Cerebellar cortex (tissue), 1 donor: Measurements from ENCODE around the gene CD7.

Experiments
- DNase-seq: peaks from one replicate; pipeline ENCODE4 v3.0.0-alpha.2; 2015; ENCODE audit warnings: low spot score

CD7 gene

DNA sequence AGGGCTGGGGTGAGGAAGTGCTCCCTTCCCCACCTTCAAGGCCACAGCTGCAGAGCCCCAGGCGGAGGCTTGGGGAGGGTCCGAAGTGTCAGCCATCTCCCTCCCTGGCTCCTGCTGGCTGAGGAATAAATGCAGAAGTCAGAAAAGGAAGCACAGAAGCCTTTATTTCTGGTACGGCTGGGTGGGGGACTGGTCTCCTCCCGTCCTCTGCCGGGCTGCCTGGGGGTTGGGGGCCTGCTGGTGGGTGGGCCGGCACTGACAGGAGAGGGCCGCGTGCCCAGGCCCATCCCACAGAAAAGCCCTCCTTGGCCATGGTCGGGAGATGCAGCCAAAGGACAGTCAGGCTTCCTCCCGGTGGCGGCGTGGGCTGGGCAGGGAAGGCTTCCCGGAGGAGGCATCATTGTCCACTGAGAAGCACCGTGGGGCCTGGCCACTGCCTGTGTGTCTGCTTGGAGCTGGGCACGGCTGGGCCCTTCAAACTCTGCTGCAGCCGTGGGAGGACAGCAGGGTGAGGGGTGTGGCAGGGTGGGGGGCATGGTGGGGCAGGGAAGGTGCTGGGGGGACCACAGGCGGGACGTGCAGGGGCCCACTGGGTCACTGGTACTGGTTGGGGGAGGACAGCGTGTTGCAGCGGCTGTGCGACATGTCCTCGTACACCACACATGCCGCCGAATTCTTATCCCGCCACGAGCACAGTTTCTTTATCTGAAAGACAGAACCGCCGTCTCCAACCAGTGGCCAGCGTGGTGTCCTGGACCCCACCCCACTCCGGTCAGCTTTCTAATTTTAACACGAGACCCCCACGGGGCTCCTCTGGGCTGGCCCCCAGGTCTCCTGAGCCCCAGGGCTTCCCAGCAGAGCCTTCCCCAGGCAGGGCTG lies 2.4 kb downstream of the CD7 start:
- no peak for DNase-seq

DNA sequence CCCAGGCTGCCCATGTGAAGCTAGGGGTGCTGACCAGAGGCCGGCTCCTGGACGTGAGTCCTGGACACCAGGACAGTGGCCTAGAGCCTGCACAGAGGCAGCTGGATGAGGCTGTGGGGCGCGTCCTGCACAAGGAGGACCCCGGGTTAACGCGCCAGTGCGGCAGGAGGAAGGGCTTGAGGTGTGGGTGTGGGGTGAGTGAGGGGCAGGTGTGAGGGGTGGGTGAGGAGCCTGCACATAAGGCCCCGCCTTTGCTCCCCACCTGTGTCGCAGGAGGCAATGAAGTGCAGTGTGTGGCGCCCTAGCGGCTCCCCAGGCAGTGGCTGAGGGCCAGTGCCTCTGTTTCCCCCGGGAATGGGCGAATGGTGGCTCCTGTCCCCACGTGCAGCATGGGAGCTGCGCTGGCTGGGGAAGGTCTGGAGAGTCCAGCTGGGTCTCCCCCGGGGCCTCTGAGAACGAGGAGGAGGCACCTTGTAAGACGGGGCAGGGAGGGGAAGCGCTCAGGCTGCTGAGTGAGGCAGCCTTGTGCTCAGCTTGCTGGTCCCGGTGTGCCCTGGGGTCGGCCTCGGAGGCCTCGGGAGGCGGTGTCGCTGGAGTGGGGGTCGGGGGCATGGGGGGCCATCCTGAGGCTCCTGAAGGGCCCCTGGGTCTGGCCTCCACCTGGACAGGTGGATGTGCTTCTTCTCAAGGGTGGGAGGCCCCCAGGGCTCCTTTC lies 3.2 kb downstream of the CD7 start:
- DNase-seq: no peak

DNA sequence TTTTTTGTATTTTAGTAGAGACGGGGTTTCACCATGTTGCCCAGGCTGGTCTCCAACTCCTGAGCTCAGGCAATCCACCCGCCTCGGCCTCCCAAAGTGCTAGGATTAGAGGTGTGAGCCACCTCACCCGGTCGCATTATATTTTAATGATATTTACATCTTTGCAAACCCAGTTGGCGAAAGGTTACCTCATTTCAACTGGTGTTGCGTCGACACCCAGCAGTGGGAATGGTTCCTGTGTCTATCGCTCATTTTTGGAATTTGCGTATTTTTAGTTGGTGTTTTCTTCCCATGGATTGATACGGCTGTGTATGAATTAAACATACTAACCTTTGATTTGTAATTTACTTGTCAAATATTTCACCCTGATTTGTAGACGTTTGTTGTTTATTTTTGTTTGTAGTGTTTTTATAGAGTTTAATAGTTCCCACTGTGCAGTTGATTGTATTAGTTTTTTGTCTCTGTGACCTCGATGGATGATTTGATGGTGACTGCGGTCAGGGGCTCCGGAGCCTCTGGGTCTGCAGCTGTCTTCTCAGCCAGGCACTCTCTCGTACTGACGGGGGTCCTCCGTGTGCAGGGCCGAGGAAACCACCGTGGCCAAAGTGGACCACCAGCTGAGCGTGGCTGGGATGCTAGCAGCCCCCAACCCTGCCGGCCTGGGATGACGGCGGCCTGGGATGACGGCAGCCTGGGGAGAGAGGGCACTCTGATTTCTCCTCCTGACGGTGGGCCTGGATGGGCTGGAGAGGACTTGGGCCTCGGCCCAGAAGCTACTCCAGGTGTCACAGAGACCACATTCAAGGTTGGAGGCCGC lies 4.0 kb downstream of the CD7 start:
- DNase-seq: no peak

DNA sequence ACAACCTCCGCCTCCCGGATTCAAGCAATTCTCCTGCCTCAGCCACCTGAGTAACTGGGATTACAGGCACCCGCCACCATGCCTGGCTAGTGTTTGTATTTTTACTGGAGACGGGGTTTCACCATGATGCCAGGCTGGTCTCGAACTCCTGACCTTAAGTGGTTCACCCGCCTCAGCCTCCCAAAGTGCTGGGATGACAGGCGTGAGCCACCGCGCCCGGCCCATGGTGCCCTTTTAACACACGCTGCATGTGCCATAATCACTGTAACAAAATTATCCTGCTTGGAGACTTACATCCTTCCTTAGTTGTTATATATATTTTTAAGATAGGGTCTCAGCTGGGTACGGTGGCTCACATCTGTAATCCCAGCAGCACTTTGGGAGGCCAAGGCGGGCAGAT lies 5.4 kb downstream of the CD7 start:
- DNase-seq: no peak

DNA sequence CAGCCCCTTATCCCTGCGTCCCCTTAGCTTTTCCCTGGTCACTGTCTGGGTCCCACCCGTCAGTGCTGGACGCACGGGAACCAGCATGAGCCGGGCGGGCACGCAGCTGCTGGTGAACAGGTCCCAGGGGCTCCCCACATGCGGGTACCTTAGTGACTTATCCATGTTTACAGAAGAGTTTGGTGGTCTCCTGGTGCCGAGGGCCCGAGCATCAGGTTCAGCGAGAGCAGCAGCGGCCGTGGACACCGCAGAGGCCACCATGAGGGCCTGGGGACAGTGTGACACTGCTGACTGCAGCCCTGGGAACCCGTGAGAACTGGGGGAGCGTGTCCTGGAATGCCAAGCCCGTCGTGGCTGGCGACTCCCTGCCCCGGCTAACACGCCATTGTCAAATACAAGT lies 6.5 kb downstream of the CD7 start:
- DNase-seq: no peak

DNA sequence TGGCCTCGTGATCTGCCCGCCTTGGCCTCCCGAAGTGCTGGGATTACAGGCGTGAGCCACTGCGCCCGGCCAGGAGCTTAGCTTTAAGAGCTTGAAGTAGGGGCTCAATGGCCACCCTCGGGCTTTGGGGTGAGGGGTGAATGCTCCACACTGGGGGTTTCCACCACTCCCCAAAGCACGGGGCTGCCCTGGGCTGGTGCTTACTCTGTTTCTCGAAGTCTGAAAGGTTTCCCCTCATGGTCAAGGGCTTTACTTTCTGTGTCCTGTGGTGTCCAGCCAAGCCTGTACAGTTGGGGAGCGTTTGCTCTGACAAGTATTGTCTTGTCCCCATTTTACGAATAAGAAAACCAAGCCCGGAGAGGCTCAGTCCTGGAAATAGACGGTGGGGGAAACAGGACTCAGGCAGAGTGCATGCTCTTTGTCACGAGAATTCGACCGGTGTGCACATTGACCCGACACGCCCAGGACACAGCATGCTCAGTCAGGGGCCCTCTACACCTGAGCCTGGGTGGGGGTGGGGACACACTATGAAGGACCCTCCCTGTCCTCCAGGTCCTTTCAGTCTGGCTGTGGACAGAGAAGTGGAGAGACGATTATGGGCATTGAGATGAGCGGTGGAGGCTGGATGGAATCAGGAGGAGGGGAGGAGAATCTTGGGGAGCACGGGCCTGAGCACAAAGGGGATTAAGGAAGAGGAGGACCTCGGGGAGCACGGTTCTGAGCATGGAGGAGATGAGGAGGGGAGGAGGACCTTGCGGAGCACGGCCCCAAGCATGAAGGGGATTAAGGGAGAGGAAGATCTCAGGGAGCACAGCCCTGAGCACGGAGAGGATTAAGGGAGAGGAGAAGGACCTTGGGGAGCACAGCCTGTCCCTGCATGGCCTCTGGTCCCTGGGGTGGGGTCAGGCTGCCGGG lies 7.5 kb downstream of the CD7 start:
- no peak for DNase-seq

DNA sequence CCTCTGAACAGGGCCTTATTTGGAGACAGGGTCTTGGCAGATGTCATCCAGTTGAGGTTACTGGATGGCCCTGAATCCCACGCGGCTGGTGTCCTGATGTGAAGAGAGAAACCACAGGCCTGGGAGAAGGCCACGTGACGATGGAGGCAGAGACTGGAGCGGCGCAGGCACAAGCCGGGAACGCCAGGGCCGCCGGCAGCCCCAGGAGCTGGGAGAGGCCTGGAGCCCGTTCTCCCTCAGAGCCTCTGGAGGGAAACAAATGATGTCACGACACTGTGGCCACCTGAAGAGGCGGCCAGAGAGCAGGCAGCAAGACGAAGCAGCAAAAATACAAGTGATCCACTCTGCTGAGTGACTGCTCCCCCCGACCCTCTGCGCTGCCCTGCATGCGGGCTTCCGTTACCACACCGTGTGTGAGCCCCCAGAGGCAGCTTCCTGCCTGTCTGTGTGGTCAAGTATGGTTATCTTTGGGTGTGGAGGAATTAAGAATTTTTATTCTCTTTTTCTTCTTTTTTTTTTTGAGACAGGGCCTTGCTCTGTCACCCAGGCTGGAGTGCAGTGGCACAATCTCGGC lies 11.6 kb downstream of the CD7 start:
- DNase-seq: no peak

DNA sequence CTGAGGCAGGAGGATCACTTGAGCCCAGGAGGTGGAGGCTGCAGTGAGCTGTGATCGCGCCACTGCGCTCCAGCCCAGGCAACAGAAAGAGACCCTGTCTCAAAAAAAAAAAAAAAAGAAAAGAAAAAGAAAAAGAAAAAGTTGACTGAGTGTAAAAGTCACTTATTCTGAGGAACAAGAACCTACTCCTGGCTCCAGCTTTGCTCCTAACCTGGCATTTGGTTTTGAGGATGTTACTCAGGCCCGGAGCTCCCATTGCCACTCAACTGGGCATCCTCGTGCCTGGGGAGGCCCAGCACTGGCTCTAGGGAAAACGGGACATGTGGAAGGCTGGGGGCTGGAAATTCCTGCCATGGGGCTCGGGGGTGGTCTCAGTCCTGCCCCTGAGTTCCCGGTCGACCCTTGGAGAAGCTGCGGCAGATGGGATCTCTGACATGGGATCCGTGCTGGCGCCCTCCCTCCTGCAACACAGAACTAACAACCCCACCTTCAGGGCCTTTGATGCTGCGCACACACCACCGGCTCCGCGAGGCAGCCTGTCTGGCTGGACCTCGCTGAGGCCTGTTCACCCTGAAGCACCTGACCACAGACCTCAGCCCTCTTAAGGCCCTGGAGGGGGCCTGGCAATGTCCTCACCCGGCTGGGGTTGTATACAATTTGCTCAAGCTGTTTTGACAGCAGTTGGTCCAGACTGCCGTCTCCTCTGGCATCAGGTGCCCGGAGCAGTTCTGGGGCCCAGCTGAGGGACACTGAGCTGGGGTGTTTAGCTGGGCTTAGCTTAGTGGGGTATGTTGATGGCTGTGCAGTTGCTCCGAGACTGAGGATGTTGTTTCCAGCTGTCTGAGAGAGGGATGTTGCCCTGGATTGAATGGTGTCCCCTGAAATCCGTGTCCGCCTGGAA lies 12.3 kb downstream of the CD7 start:
- no peak for DNase-seq

DNA sequence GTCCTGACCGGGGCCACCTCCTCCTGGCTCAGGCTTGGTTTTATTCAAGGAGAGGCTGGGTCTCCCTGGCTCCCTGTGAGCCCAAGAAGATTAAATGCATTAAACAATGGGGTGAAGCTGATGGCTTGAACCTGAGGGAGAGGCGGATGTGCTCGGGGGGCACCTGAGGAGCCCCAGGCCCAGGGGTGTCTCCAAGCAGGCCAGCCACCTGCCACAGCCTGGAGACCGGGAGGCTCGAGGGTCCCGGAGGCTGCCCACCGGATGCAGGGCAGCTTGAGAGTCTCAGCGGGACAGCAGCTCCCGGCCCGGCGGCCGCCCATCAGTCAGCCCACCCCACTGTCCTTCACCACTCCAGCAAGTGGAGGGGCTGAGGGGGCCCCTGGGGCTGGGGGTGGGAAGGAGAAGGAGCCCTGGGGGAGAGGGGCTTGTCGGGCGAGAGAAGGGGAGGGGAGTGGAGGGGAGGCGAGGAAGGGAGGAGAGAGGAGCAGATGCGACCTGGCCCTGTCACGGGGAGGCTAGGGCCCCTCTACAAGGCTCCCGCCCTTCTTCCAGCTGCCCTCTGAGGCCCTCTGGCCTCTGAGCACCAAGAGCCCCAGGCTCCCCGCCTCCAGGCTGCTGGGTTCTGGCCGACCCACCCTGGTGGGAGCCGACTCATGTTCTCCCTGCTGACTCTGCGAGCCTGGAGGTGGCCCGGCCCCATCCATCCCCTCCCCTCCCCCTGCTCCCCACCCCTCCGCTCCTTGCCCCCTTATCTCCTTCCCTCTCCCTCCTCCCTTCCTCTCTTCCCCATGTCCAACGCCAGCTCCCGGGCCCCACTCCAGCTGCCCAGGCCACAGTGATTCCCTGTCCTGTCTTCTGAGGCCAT lies 13.2 kb downstream of the CD7 start:
- DNase-seq: no peak

DNA sequence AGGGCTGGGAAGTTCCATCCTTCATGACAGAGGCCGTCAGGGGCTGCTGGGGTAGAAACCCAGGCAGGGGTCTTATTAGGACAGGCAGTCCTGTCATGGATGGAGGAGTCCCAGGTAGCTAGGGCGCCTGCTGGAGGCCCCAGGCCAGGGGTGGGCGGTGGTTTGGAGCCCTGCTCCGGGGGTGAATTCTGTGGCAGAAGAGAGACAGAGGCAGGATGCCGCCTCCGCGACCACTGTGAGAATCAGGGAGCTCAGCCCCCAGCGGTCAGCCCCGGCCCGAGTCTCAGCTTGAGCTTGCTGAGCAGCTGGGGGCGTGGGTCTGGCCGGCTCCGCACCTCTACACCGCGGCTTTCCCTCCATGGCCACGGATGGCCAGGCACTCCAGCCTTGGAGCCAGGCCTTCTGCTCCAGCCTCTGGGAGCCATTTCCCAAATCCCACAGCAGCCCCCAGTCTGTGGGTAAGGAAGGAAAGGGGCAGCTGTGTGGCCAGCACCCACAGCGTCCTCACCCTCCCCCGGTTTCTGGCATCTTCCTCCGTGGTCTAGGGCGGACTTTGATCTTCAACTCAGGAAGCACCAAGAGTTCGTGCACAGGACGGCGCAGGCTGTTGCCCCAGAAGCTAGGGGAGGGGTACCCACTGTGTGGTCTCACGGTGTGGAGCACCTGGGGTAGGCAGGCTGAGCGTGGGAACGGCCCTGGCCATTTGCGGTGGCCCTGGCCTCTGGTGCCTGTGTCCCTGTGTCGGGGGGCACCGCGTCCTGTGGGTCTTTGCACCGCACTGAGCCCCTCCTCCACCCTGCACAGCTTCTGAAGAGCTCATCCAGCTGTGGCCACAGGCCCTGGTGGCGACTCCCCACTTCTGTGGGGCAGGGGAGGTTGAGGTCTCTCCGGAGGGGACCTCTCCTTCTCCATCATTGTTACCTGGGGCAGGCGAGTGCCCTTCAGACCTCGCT lies 14.1 kb downstream of the CD7 start:
- no peak for DNase-seq

DNA sequence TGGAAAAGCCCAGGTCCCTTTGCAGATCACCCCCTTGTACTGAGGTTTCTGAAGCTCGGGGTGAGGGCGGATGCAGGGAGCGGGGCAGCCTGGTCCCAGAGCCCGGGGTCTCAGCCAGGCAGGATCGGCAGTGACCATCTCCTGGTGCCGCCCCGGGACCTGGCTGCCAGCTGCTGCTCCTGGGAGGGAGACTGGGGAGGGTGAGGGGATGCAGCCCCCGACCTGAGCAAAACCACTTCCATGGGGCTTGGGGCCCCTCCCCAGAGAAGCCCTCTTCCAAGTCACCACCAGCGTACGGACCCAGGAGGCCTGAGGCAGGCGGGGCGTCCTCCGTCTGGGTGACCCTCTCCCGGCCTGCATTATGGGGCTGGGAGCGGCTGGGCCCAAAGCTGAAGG lies 14.8 kb downstream of the CD7 start:
- no peak for DNase-seq

DNA sequence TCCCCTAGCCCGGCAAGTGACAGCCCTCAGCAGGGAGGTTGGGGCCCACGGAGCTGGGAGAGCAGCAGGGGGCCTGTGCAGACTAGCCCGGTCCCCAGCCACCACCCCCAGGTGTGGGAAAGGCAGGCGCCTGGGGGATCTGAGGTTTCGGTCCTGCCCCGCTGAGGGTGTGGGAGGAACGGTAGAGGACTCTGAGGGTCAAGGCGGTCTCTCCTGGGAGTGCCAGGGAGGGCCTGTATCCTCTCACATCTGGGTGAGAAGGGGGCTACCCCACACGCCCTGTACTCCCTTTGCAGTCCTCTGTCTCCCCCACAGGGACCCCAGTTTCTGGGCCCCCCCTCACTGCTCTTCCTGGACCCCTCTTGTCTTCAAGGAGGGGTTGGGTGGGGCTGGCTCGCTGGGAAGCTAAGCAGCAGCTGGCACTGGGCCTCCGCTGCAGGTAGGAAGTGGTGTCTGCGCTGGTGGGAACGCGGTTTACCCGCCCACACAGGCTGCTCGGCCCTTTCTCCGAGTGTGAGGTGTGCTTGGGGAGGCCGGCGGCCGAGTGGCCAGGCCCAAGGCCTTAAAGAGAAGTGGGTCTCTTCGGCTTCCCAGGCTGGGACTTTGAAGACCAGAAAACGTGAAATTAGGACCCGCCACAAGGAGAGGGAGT lies 15.4 kb downstream of the CD7 start:
- DNase-seq: no peak

DNA sequence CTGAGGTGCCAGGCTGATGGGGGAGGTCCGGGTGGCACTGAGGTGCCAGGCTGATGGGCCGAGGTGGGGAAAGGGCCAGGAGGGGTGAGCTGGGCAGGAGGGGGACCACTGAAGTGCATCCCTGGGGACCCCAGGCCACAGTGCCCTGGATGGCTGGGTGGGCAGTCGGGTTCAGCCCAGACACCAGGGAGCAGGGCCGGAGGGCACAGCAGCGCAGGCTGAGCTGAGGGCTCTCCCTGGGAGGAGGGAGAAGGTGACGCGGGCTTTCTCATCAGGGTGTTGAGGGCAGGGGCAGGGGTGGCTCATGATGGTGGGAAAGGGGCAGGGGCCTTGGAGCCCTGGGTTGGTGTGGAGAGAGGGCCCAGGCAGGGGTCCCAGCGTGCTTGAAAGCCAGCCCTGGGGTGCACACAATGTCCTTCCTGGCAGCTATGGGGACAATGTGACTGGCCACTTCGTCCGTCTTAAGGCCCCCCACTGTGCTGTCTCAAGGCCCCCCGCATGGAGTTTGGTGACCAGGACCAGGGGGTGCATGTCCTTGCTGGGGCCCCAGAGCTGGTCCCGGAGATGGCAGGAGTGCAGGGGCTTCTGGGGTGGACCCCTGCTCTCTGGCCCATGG lies 16.0 kb downstream of the CD7 start:
- DNase-seq: no peak

DNA sequence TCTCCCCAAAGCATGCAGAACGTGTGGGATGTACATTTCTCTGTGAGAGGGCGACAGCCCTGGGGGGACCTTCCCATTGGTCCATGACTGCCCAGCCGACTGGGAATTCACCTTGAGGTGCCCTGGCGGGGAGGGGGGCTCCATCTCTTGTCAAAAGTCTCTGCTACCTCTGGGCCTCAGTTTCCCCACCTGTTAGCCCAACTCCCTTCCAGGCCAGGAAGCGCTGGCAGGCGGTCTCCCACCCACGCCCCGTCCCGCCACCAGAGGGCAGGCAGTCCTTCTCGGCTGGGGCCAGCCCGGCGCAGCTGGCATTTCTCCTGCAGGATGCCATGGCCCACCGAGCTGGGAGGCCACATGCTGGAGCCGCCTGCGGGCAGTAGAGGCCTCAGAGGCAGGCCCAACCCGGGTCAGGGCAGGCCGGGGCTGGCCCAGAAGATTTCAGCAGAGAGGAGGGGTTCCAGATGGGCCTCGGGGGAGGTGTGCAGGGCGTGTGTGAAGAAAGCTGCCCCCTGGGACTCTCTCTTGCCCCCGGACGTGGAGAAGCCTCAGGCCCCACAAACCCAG lies 16.6 kb downstream of the CD7 start:
- peak; percentile 48 for DNase-seq

DNA sequence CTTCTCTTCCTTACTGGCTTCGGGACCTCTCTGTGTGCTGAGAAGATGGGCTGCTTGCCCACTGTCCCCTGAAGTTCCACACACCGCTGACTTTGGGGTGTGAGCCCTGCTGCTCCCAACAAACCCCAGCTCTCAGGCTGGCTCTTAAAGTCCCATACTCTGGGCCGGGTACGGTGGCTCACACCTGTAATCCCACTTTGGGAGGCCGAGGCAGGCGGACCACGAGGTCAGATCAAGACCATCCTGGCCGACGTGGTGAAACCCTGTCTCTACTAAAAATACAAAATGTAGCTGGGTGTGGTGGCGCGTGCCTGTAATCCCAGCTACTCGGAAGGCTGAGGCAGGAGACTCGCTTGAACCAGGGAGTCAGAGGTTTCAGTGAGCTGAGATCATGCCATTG lies 17.2 kb downstream of the CD7 start:
- DNase-seq: no peak

DNA sequence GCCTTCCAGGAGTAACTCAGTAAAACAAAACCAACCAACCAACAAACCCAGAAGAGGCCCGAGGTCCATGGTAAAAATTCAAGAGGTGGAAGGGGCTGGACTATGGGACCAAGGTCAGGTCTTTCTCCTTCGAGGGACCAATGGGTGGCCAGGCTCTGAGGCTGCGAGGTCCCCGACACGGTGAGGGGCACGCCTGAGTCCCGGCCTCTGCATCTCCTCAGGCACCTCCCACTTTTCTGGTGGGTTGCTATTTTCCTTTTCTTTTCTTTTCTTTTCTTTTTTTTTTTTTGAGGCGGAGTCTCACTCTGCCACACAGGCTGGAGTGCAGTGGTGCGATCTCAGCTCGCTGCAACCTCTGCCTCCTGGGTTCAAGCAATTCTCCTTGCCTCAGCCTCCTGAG lies 18.0 kb downstream of the CD7 start:
- peak; percentile 54 for DNase-seq
